PC-3 (cell line): ENCODE measurements around the gene CHRNA3. TPM values are rescaled to one million over a fixed set of nuclear protein-coding genes. Genes with fewer than 3 reads are reported as not detected.
A peak's percentile ranks its signal among the peaks of the same experiment; 100 is the strongest.

ENCODE experiments used
- ATAC-seq: fragments of 200-7000 bp; cut with Tn5 transposase; 2 replicates; pipeline ENCODE4 v1.9.1; 2020; ENCODE audit warnings: mild to moderate bottlenecking, moderate library complexity
- BruUV-seq: library from RNA; stranded (reverse); fragments of 400-500 nt; replicated peaks from 2 replicates; lab custom pipeline; 2021; lab: Mats Ljungman, UMichigan
- CTCF ChIA-PET: fragments of 300-600 bp; sonication (Branson Sonifier 250); formaldehyde crosslinking; loops from one replicate; lab custom pipeline; 2022; ENCODE audit warnings: antibody characterized with exemption; lab: Charles Lee
- POLR2A ChIA-PET: fragments of 300-600 bp; sonication (Branson Sonifier 250); formaldehyde crosslinking; loops from one replicate; lab custom pipeline; 2022; ENCODE audit warnings: antibody characterized with exemption; ENCODE audit not compliant: unreplicated experiment; lab: Charles Lee
- DNase-seq: peaks from one replicate; pipeline ENCODE4 v3.0.0-alpha.2; 2015
- H2AFZ ChIP-seq: fragments of 300-600 bp; sonication (generic); 2 replicates; pipeline ENCODE4 v1.6.0; 2016; ENCODE audit warnings: antibody characterized with exemption, low read length
- H3F3A ChIP-seq: fragments of 300-600 bp; sonication (generic); one replicate; pipeline ENCODE4 v1.6.0; 2017; ENCODE audit warnings: antibody characterized with exemption, low read length, control low read depth, mild to moderate bottlenecking; ENCODE audit not compliant: unreplicated experiment
- H3K27ac ChIP-seq: fragments of 300-600 bp; sonication (generic); 2 replicates; pipeline ENCODE4 v1.5.1; 2016; ENCODE audit warnings: mild to moderate bottlenecking, low read length
- H3K27me3 ChIP-seq: fragments of 300-600 bp; sonication (generic); 2 replicates; pipeline ENCODE4 v1.6.1; 2016; ENCODE audit warnings: low read length, mixed read lengths
- H3K36me3 ChIP-seq: fragments of 300-600 bp; sonication (generic); 2 replicates; pipeline ENCODE4 v1.6.1; 2016; ENCODE audit warnings: low read depth, mixed run types, low read length, mixed read lengths
- H3K4me1 ChIP-seq: fragments of 300-600 bp; sonication (generic); 2 replicates; pipeline ENCODE4 v1.5.1; 2016; ENCODE audit warnings: low read length; ENCODE audit not compliant: insufficient read depth
- H3K4me2 ChIP-seq: fragments of 300-600 bp; sonication (generic); 2 replicates; pipeline ENCODE4 v1.6.0; 2016; ENCODE audit warnings: low read length
- H3K4me3 ChIP-seq: fragments of 300-600 bp; sonication (generic); 2 replicates; pipeline ENCODE4 v1.5.1; 2016; ENCODE audit warnings: mild to moderate bottlenecking, low read length, mixed read lengths
- H3K79me2 ChIP-seq: fragments of 300-600 bp; sonication (generic); 2 replicates; pipeline ENCODE4 v1.6.1; 2017; ENCODE audit warnings: low read length, mixed read lengths
- H3K9ac ChIP-seq: fragments of 300-600 bp; sonication (generic); 2 replicates; pipeline ENCODE4 v1.6.0; 2016; ENCODE audit warnings: mild to moderate bottlenecking, low read length
- H3K9me2 ChIP-seq: fragments of 300-600 bp; sonication (generic); replicated peaks from 2 replicates; pipeline ENCODE4 v1.6.1; 2016; ENCODE audit warnings: mixed run types, low read length, mixed read lengths
- H3K9me3 ChIP-seq: fragments of 300-600 bp; sonication (generic); 2 replicates; pipeline ENCODE4 v1.6.1; 2016; ENCODE audit warnings: low read length, mixed read lengths
- H4K20me1 ChIP-seq: fragments of 300-600 bp; sonication (generic); 2 replicates; pipeline ENCODE4 v1.6.1; 2016; ENCODE audit warnings: low read length, mixed read lengths
- EZH2 ChIP-seq: fragments of 300-600 bp; sonication (generic); IDR thresholded peaks from one replicate; pipeline ENCODE4 v1.6.1; 2017; ENCODE audit warnings: antibody characterized with exemption, mild to moderate bottlenecking, low read length; ENCODE audit not compliant: unreplicated experiment
- EZH2phosphoT487 ChIP-seq: fragments of 300-600 bp; sonication (generic); IDR thresholded peaks from 2 replicates; pipeline ENCODE4 v1.6.1; 2018; ENCODE audit warnings: mild to moderate bottlenecking, antibody characterized with exemption, low read length, borderline replicate concordance
- intact Hi-C: fragments of 100-400 bp; cut with micrococcal nuclease; formaldehyde crosslinking; loops from 2 replicates; pipeline ENCODE4 v1.9.0; 2023
- total RNA-seq: library from RNA; depleted of rRNA; stranded (reverse); fragments of >200 nt; gene quantifications from 2 replicates; pipeline ENCODE4 v1.2.3, GENCODE V29; 2014
- TF ChIP-seq, protein P1 (sequence below): fragments of 300-600 bp; sonication (generic); conservative IDR thresholded peaks from 2 replicates; pipeline ENCODE4 v1.5.1; 2017; ENCODE audit warnings: antibody characterized with exemption, low read depth, mild to moderate bottlenecking, low read length

Gene CHRNA3
- total RNA-seq, 1 experiment from 2014 or later, result not detected

DNA sequence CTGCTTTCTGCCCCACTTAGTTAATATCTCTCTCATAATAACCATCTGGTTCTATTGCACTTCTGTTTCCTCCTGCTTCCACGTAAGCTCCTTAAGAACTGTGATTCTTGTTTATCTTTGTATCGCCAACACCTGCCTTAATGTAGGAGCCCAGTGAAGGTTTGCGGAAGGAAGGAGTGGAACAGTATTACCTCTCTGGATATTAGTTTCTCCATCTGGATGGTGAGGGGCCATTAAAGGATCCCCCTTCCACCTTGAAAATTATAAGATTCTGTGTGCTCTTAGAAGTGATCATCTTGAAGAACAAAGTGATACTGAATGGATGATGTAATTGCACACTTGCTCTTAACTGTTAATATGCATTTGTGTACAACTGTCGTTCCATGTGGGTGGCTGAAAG lies 53.3 kb downstream of the CHRNA3 start:
- no peaks in the 10 kb centered on the region for H3K9me2 ChIP-seq
- H3K4me1 ChIP-seq, result peaks cover 4% of the 10 kb centered on the region
- H3K27ac ChIP-seq, result no peak overlapping the region
- DNase-seq (peak; percentile 5), ATAC-seq (no peak)
- no peaks in the 10 kb centered on the region for H3K36me3 ChIP-seq
- peak overlapping the region; percentile 84 for H3K4me2 ChIP-seq
- H3K9ac ChIP-seq, result no peak overlapping the region
- no TSS peak for BruUV-seq
- TF ChIP-seq, protein P1, sequence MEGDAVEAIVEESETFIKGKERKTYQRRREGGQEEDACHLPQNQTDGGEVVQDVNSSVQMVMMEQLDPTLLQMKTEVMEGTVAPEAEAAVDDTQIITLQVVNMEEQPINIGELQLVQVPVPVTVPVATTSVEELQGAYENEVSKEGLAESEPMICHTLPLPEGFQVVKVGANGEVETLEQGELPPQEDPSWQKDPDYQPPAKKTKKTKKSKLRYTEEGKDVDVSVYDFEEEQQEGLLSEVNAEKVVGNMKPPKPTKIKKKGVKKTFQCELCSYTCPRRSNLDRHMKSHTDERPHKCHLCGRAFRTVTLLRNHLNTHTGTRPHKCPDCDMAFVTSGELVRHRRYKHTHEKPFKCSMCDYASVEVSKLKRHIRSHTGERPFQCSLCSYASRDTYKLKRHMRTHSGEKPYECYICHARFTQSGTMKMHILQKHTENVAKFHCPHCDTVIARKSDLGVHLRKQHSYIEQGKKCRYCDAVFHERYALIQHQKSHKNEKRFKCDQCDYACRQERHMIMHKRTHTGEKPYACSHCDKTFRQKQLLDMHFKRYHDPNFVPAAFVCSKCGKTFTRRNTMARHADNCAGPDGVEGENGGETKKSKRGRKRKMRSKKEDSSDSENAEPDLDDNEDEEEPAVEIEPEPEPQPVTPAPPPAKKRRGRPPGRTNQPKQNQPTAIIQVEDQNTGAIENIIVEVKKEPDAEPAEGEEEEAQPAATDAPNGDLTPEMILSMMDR, result no peak
- no peak for TF ChIP-seq EZH2
- TF ChIP-seq EZH2phosphoT487, result no peak
- H2AFZ ChIP-seq, result peak overlapping the region; percentile 89
- H3K27me3 ChIP-seq, result no peaks in the 10 kb centered on the region
- ChIA-PET POLR2A (no interaction called here), CTCF (no interaction called here)
- peaks cover 6% of the 10 kb centered on the region for H3F3A ChIP-seq
- H3K79me2 ChIP-seq, result peaks cover 39% of the 10 kb centered on the region
- H3K9me3 ChIP-seq, result no peaks in the 10 kb centered on the region
- intact Hi-C loops, result no loop called here
- H4K20me1 ChIP-seq, result no peaks in the 10 kb centered on the region
- H3K4me3 ChIP-seq, result peak overlapping the region; percentile 77

DNA sequence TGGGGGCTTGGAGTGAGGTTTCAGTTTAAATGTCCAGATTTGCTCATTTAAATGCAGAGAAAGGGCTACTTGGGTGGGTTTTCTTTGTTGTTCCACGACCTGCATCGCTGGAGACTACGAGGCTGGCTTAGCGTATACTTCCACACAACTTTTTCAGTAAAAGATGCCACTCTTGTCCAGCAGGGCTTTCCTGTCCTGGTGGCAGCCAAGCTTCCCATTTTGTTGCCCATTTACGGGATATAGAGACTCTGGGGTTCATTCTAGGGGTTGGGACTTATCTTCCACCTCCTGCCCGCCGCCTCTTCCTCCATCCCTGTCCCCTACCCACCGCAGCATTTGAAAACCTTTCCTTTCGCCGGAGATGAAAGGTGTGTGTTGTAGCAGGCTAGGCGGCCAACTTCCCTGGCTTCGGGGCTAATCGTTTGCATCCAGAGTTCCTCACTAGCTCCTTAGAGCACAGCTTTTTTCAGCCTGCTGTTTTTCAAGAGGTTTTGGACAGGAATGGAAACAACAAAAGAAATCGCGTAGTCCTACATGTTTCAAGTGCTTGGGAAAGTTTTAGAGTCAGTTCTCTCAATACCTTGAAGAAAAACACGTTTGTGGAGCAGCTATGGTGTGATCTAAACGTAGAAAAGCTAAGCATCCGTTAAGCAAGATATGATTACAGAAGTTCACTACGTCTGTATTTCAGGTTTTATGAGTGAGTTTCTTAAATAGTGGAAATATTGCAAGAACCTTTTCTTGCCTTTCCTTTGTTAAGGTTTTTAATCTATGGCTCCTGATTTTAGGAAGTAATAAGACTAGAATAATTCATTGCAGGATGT lies 54.6 kb downstream of the CHRNA3 start:
- Histone ChIP-seq H3K27ac (0 out of 2 replicates have a peak overlapping the region, but pooled peaks have one; percentile 4), H3K36me3 (no peaks in the 10 kb centered on the region), H3K9me3 (no peaks in the 10 kb centered on the region), H4K20me1 (no peaks in the 10 kb centered on the region), H2AFZ (peak overlapping the region; percentile 89), H3K79me2 (peaks cover 36% of the 10 kb centered on the region), H3F3A (peaks cover 6% of the 10 kb centered on the region), H3K4me2 (peak overlapping the region; percentile 84), H3K4me3 (peak overlapping the region; percentile 77), H3K27me3 (no peaks in the 10 kb centered on the region), H3K4me1 (peaks cover 4% of the 10 kb centered on the region), H3K9ac (peak overlapping the region; percentile 45), H3K9me2 (no peaks in the 10 kb centered on the region)
- TSS peak; percentile 64 for BruUV-seq
- ChIA-PET POLR2A (interaction anchor here (0.6 to 1.2 kb wide), 4 partner anchors 58 to 267 kb away, joined by 3 to 6 read pairs (median 6); partner anchors contain the start of genes HYKK and SKIC8), CTCF (no interaction called here)
- peak; percentile 56 for DNase-seq
- intact Hi-C loops, result loop anchor here (2.0 kb wide), 1 partner anchor 19 kb away; no protein-coding TSS in a partner anchor
- no peak for TF ChIP-seq EZH2
- TF ChIP-seq EZH2phosphoT487, result no peak
- TF ChIP-seq, protein P1, result peak; percentile 25; the same call in 1 of the 2 replicates
- ATAC-seq, result peak; percentile 60
